Measurements from ENCODE around the gene FAM83E.
A peak's percentile ranks its signal among the peaks of the same experiment; 100 is the strongest.

The FAM83E gene

GRCh38 chr19:48629599-48630295 is 14.9 kb upstream of the FAM83E start:
- no peak overlapping the region for H3K27ac ChIP-seq
- DNase-seq (ENCODE audit: low read depth, low spot score) = no peak

DNA sequence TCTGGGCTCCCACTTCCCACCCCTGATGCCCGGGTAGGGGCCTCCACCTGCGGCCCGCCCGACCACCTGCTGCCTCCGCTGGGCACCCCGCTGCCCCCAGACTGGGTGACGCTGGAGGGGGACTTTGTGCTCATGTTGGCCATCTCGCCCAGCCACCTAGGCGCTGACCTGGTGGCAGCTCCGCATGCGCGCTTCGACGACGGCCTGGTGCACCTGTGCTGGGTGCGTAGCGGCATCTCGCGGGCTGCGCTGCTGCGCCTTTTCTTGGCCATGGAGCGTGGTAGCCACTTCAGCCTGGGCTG is 14.4 kb upstream of the FAM83E start:
- no peak overlapping the region for H3K27ac ChIP-seq
- DNase-seq (ENCODE audit: low read depth, low spot score) = no peak

DNA sequence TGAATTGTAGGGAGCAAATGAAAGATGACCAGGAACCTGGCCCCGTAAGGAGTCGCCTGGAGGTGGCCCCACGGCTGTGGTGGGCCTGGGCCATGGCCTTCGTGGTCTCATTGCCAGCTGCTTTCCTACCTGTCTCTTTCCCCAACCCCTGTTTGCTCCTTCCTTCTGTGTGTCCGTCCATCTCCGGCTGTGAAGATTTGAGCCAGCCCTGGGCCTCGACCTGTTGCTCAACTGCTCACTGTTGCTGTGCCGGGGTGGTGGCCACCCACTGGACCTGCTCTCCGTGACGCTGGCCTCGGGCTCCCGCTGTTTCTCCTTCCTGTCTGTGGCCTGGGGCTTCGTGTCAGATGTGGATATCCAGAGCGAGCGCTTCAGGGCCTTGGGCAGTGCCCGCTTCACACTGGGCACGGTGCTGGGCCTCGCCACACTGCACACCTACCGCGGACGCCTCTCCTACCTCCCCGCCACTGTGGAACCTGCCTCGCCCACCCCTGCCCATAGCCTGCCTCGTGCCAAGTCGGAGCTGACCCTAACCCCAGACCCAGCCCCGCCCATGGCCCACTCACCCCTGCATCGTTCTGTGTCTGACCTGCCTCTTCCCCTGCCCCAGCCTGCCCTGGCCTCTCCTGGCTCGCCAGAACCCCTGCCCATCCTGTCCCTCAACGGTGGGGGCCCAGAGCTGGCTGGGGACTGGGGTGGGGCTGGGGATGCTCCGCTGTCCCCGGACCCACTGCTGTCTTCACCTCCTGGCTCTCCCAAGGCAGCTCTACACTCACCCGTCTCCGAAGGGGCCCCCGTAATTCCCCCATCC is 13.8 kb upstream of the FAM83E start:
- no peak overlapping the region for H3K27ac ChIP-seq
- DNase-seq (ENCODE audit: low read depth, low spot score) = no peak

- H3K27ac ChIP-seq = no peak overlapping the region
- no peak for DNase-seq (ENCODE audit: low read depth, low spot score)
Measured at GRCh38 chr19:48627865-48628314, 13.0 kb upstream of the FAM83E start.

DNA sequence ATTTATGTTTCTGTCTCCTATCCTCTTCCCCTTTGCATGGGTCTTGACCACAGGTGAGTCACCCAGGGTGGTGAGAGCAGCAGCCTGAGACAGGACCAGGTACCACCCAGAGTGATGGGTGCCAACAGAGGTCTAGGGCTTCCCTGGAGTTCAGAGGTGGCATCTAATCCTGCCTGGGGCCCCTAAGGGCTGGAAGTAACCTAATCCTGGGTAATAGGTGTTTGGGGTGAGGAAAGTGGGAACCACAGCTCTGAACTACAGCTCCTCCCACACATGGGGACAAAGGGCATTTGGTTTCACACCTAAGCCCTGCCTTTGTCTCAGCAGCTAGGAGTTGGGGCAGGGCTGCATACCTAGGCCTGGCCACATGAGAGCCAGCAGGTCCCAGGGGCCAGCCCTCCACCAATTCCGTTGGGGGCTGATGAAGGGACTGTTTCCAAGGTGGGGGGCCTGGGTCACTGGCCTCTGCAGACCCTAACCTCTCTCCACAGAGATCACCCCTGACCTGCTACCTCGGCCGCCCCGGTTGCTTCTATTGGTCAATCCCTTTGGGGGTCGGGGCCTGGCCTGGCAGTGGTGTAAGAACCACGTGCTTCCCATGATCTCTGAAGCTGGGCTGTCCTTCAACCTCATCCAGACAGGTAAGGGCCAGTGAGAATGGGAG is 12.5 kb upstream of the FAM83E start:
- no peak for DNase-seq (ENCODE audit: low read depth, low spot score)
- H3K27ac ChIP-seq = no peak overlapping the region

DNA sequence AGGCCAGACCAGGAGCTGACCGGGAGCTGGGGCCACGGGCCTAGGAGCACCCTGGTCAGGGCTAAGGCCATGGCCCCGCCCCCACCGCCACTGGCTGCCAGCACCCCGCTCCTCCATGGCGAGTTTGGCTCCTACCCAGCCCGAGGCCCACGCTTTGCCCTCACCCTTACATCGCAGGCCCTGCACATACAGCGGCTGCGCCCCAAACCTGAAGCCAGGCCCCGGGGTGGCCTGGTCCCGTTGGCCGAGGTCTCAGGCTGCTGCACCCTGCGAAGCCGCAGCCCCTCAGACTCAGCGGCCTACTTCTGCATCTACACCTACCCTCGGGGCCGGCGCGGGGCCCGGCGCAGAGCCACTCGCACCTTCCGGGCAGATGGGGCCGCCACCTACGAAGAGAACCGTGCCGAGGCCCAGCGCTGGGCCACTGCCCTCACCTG is 11.0 kb upstream of the FAM83E start:
- no peak for DNase-seq (ENCODE audit: low read depth, low spot score)
- H3K27ac ChIP-seq = no peak overlapping the region

DNA sequence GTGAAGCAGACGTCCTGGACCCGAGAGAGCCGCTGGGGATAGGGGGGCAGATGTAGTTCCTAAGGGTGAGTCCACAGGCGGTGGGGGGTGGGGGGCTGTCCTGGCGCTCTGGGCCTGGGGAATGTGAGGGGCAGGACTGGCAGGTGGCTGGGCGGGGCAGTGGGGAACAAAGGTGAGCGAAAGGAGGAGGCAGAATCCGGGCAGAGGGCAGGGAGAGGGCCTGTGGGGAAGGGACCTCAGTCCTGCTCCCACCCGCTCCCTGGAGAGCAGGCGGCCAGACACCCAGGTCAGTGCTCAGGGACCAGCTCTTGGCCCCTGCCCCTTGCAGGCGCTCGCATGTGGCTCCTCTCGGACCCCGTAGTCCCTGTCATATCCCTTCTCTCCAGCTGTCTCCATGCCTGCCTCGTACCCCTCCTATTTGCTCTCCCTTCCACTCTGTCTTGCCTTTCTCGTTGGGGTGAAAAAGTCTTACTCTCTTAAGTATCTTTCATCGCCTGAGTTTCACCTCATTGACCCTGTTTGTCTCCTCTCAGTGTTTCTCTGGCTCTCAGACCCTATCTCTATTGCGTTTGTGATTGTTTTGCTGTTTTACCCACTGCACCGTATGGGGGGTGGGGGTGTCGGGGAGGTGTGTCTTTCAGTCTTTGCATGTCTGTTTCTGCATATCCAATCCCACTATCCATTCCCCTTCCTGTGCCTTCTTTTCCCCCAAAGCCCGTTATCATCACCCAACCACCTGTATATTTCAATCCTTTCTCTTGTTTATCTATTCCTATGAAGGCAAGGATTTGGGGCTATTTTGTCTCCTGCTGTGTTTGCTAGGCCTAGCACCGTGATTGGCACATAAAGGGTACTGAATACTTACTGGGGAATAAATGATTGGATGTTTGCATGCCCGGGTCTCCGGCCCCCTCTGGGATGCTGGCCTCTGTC is 10.2 kb upstream of the FAM83E start:
- H3K27ac ChIP-seq = no peak overlapping the region
- DNase-seq (ENCODE audit: low read depth, low spot score) = no peak

GRCh38 chr19:48624067-48624594 is 9.3 kb upstream of the FAM83E start:
- peak; percentile 59 for DNase-seq (ENCODE audit: low read depth, low spot score)
- H3K27ac ChIP-seq = peak overlapping the region; percentile 41

- peak overlapping the region; percentile 41 for H3K27ac ChIP-seq
Measured at GRCh38 chr19:48623556-48624066, 8.7 kb upstream of the FAM83E start.

GRCh38 chr19:48619692-48620585 is 5.1 kb upstream of the FAM83E start:
- peak overlapping the region; percentile 85 for H3K27ac ChIP-seq
- DNase-seq (ENCODE audit: low read depth, low spot score) = no peak

More at GRCh38 chr19:48623556-48624066, 8.7 kb upstream of the FAM83E start:
- DNase-seq (ENCODE audit: low read depth, low spot score) = no peak

- peak within 1 kb of the TSS; percentile 85 for H3K27ac ChIP-seq
Measured at GRCh38 chr19:48618916-48619691, 4.2 kb upstream of the FAM83E start, which contains the start of the genes RPL18 and SPHK2. Gene RPL18 (minus strand): TSS chr19:48619178. CDS start chr19:48619143, 35 bp downstream. Gene SPHK2 (plus strand): TSS chr19:48619506. CDS start chr19:48620515, 1,009 bp downstream.

DNA sequence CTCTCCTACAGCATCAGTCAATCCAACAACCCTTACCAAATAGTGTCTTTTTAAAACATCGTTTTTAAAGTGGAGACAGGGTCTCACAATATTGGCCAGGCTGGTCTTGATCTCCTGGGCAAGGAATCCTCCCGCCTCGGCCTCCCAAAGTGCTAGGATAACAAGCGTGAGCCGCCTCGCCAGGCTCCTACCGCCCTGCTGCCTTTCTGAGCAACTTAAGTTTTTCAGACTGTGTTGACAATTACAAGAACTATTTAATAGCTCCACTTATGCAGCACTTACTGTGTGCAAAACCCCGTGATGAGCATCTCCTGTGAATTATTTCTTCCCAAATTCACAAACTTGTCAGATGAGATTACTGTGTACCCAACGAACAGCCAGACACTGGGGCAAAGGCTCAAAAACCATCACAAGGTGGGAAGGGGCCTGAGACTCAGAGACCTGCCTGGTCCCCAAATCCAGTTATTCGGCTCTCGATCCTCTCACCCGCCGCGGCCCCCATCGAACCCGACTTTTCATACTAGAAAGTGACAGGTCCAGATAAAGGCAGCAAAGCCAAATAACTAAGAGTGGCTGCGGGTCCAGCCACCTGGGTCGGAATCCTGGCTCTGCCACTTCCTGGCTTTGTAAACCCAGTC is 3.5 kb upstream of the FAM83E start:
- no peak for DNase-seq (ENCODE audit: low read depth, low spot score)
- peak overlapping the region; percentile 85 for H3K27ac ChIP-seq

More at GRCh38 chr19:48618916-48619691, 4.2 kb upstream of the FAM83E start, which contains the start of the genes RPL18 and SPHK2:
- DNase-seq (ENCODE audit: low read depth, low spot score) = peak; percentile 97

GRCh38 chr19:48617146-48617937 is 2.5 kb upstream of the FAM83E start:
- DNase-seq (ENCODE audit: low read depth, low spot score) = no peak

GRCh38 chr19:48616491-48617056 is 1.7 kb upstream of the FAM83E start:
- peak overlapping the region; percentile 85 for H3K27ac ChIP-seq
- no peak for DNase-seq (ENCODE audit: low read depth, low spot score)

More at GRCh38 chr19:48617146-48617937, 2.5 kb upstream of the FAM83E start:
- H3K27ac ChIP-seq = peak overlapping the region; percentile 85

DNA sequence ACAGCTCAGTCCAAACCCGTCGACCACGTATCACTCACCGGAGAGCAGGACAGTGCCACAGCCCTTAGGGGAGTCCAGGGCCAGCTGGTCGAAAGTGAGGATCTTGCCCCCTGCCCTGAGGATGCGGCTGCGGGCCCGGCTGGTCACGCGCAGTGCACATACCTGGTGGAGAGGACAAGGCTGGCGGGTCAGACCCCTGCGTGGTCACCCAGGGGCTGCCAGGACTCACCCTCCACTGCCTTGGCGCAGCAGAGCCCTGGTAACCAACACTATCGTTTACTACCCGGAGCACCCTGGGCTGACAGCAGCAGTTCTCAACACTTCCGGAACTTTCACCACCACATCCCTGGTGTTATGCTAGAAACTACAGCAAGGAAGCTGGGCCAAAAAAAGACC is 1.2 kb upstream of the FAM83E start:
- no peak for DNase-seq (ENCODE audit: low read depth, low spot score)
- H3K27ac ChIP-seq = peak overlapping the region; percentile 85

All from epithelial cell of prostate (primary cell).